Body of pancreas (tissue), 4 donors: ENCODE data around the gene GATB.

Experiments
- CTCF ChIP-seq, 7 experiments: fragments of 450-650 bp in 4 of 7; fragments of 200-600 bp in 3 of 7; sonication (generic) in 3 of 7; IDR thresholded peaks; one replicate each; pipeline ENCODE4 v1.5.1; 2016 to 2019; ENCODE audit warnings: antibody characterized with exemption in 7 of 7
- POLR2A ChIP-seq, 3 donors: fragments of 450-650 bp; IDR thresholded peaks; one replicate each; pipeline ENCODE4 v1.6.1; 2016; ENCODE audit warnings: antibody characterized with exemption in 3 of 3, mild to moderate bottlenecking in 2 of 3

DNA sequence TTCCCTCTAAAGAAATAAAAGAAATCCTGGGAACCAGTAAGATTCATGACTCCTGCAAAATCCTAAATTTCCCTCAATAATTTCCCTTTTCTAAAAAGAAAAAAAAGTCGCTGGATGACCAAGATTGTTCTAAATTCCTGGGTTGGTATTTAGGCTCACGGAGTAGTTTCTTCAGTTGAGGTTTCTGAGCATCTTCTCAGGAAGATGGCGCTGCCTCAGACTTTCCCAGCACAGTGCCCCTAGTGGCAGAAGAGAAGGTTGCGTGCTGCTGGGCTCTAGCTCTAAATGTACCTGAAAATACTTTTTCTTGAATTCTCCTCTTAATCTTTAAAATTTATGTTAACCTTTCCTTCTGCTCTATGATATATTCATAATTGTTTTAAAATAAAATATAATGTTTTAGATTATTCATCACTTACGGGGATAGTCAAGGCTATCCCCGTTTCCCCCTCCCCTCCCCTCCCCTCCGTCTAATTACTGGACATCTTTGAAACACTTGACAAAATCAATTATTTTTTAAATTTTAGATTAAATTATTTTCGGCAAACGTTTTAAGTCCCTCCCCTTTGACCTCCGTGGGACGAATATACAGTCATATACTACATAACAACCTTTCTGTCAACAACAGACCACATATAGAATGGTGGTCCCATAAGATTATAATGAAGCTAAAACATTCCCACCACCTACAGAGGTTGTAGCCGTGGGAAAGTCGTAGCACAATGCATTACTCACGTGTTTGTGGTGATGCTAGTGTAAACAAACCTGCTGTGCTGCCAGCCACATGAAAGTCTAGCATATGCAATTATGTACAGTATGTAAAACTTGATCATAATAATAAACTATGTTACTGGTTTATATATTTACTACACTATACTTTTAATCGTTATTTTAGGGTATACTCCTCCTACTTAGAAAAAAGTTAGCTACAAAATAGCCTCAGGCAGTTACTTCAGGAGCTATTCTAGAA lies 41.0 kb upstream of the GATB start:
- TF ChIP-seq CTCF (IDR thresholded peaks at IDR 0.05) = peak; percentile 55 to 96 (median 62)
- no peak for TF ChIP-seq POLR2A (IDR thresholded peaks at IDR 0.05)
